ENCODE results near the gene PAX8.

Gene PAX8

GRCh38 chr2:113263546-113263945, 15.2 kb downstream of the PAX8 start:
- DNase-seq = peak; percentile 15

DNA sequence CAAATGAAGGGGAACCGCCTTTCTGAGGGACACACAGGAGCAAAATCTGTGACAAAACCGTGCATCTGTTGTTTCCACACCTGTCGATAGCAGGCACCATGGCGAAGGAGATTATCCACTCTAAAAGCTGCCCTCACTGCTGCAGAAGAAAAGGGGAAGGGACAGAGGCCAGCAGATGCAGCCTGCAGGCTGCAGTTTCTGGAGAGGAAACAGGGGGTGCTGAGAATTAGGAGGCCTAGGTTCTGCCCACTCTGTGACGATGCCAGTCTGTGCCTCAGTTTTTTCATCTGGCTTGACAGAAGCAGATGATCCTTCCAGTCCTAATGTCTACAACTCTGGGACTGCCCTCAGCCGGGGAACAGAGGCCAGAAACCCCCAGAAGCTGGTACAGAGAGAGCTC, 17.7 kb downstream of the PAX8 start:
- no peak for DNase-seq

DNA sequence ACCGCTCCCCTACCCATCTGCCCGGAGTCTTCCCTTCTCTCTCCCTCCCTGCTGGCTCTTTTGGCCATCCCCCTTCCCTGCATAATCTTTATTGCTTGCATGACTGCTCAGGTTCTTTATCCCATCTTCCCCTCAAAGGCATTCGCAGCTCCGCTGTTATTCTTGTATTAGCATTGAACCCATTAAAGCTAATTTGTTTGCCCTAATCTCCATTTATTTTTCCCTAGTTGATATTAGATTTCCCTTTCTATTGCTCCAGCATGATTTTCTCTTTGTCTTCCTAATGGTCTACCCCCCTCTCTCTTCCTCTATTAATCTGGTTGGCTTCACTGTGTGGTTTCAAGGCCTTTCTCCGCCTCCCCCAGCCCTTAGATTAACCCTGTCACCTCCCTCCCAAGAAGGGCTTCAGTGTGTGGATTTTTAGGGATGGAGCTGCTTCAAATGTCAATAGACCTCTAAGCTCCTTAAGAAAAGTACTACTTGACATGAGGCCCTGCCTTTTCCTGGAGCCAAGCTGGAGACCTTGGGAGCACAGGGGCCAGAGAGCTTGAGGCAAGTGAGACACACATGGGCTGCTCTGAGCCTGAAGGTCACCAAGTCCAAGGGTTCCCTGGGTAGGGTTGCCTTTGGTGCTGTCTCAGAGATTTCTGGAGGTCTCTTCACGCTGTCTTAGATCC, 20.1 kb downstream of the PAX8 start:
- no peak for DNase-seq

DNA sequence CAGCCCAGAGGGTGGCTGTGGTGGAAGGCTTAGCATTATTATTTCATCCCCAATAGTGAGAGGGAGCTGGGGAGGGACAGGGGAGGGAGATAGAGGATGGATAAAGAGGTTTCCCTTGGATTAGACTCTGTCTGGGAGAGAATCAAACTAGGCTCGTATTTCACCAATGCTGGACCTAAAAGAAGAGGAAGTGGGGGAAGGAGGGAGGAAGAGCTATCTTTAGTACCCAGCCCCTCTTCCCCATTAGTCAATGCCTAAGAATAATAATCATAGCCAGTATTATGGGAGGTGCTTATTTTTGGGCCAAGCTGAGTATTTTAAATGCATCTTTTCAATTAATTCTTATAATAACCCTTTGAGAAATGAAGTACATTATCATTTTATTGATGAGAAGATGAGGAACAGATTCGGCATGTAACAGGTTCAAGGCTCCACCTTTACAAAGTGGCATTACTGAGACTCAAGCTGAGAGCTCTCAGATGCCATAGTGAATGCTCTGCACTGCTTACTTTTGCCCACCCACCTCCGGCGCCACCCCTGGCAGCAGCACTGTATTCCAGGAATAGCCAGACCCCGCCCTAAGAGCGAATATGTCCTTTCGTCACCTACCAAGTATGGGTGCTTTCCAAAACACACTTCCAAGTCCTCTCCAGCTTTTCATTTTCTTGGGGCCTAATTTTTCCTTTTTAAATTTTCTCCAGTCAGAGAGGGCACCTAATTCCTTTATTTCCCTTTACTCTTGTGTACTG, 21.0 kb downstream of the PAX8 start:
- no peak for DNase-seq

DNA sequence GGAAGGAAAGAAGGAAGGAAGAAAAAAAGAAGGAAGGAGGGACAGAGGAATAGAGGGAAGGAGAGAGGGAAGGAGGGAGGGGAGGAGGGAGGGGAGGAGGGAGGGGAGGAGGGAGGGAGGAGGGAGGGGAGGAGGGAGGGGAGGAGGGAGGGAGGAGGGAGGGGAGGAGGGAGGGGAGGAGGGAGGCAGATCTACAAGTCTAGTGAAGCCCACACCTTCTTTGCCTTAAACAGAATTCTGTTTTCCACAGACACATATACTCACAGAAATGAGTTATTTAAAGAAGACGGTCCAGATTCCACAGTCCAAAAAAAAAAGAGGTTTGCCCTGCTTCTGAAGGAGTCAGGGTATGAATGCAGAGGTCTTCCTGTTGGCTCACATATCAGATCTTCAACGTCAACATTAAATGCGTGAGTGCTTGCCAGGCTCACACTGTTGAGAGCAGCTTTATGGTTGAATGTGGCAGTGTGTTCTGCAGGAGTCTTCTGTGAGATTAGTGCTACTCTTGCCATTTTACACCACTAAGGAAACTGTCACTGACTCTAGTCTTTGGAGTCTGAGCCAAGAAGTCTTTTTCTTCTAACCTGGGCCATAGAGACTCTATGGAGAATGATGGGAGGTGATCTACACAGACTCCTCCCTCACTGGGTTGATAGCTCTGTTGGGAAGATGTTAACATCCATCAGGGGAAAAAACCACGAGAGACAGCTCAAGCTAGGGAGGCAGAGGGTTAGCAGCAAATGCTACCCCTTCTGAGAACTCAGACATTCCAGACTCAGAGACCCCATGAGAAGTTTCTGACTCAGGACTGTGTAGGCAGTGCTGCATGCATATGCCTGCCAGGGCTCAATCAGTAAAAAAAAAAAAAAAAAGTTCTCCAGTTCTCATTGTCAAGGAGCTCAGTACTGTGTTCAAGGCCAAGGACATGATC, 23.3 kb downstream of the PAX8 start:
- DNase-seq = no peak

GRCh38 chr2:113253453-113253852, 25.3 kb downstream of the PAX8 start:
- no peak for DNase-seq

GRCh38 chr2:113252047-113252590, 26.6 kb downstream of the PAX8 start:
- DNase-seq = no peak

DNA sequence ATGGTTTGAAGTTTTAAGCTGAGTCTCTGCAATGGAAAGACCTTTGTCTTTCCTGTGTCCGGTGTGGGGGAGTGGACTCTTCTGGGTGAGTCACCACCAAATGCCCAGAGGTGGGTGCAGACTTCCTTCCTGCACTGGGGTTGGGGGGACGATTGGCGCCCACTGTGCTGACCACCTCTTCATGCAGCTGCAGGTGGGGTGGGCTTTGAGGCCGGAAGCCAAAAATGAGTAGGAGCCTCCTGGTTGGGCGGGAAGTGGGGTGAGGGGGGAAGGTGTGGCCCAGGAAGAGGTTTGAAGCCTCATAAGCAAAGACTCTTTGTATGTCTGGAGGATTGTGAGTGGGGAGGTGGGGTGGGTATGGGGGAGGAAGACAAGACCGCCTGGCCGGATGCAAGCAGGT, 27.6 kb downstream of the PAX8 start:
- DNase-seq = no peak

DNA sequence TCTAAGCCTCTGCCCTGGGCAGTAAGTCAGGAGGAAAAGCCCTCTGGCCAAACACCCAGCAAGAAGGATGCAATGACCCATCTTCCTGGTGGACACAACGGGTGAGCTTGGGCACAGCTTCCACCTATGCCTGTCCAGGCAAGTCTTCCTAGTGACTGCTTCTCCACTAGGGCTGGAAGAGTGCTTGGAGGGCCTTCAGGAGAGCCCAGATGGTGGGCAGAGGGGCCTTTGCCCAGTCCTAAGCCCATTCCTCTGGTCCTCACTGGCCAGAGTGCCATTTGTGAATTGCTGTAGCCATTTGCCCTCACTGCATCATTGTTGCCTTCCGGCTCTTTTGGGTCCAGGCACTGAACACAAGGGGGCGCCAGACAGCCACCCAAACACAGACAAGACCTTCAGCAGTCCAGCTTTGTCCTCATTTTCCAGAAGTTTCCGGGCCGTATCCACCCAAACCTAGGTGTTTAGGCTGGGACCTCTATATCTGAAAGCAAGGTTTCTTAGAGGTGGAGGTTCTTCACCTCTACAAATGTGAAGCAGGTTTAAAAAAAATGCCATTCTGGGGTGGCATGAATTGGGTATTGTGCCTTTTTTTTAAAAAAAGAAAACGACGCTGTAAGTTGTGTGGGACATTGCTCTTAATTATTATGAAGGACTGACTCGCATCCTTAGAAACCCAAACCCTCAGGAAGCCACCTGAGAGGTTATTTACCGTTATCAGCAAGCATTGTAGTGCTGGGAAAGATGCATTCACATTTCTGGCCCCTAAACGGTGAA, 29.5 kb downstream of the PAX8 start:
- no peak for DNase-seq

- DNase-seq = no peak
These were observed 32.1 kb downstream of the PAX8 start for GRCh38 chr2:113246606-113247005.

- DNase-seq = no peak
These were observed 33.4 kb downstream of the PAX8 start for GRCh38 chr2:113245276-113245711.

DNA sequence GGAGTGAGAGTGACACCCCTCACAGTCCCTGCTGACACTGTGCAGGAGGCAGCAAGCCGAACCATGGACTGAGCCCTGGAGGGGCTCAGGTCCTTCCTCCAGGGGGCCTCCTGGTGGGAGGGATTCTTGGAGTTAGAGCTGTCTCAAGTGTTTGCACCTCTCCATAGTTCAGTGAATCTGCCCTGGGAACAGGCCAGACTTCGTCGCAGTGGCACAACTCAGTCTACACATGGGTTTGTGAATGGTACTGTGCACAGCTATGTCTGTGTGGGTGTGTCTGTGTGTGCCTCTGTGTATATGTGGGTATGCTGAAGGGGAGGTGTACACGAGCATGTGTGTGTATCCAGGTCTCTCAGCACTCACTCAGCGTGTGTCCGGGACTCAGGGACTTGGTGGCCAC, 36.4 kb downstream of the PAX8 start:
- DNase-seq = no peak

DNA sequence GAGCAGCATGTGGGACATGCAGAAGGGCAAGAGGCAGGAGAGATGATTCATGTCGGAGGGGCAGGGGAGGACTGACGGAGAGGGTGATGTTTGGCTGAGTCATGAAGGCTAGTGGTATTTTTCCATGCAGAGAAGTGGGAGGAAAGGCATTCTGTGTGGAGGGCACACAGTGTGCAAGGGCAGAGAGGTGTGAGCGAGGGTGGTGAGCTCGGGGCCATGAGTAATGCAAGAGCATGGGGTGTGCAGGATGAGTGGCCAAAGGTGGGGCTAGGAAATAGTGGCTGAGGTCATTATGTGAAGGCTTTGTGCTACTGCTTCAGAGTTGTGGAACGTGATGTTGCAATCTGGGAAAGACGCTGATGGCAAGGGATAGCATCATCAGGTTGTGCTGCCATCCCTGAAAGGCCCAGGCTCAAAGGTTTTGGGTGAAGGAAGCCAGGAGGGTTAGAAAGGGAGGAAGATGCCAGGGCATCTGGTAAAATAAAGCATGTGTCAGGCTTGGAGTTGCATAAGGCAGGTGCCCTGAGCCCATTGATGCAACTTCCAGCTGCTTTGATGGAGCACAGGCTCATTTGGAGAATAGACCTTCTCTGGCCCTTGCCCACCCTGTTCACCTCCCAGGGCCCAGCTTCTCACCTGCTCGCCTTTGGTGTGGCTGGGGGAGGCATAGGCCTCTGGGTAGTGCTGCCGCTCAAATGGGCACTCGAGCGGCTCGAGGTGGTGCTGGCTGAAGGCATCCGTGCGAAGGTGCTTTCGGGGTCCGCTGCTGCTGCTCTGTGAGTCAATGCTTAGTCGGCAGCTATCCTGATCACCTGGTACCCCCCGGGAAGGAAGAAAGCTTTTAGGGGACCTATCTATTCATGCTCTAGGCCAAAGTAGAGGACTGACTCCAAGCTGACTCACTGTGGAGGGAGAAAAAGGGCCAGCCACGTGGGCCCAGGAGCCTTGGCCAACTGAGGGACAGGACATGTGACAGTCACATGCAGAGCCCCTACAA, 37.5 kb downstream of the PAX8 start:
- DNase-seq = no peak

DNA sequence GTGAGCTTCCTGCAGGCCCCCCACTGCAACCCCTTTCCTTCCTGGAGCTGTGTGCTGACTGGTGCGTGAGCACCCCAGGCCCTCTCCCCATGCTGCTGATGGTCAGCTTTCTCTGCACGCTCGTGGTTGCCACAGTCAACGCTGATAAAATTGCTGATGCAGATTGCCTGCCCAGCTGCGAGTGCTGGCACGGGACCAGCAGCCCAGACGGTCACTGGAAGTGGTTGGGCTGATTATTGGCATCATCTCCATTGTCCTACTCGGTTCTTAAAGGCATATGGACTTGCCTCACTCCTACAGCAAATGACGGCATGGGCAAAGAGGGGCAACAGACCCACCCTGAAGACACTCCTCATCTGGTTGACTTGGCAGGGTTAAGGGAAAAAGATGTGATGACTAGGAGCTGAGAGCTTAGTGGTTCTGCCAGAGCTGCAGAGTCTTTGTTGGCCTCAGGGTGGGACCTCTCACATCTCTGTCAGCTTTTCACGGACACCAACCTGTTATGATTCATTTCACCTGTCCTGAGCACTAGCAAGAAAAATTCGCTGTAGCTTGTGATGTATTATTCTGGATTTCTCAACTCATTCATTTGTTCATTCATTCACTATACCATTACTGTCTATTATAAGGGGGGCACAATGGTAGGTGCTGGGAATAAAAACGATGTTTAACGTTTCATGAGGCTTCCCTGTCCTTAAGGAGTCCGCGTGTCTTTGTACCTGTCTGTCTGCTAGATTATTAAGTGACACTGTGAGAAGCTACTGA, 38.4 kb downstream of the PAX8 start:
- DNase-seq = peak; percentile 76

GRCh38 chr2:113238871-113239839, 39.6 kb downstream of the PAX8 start:
- no peak for DNase-seq

- no peak for DNase-seq
These were observed 41.0 kb downstream of the PAX8 start for GRCh38 chr2:113237604-113238160.

DNA sequence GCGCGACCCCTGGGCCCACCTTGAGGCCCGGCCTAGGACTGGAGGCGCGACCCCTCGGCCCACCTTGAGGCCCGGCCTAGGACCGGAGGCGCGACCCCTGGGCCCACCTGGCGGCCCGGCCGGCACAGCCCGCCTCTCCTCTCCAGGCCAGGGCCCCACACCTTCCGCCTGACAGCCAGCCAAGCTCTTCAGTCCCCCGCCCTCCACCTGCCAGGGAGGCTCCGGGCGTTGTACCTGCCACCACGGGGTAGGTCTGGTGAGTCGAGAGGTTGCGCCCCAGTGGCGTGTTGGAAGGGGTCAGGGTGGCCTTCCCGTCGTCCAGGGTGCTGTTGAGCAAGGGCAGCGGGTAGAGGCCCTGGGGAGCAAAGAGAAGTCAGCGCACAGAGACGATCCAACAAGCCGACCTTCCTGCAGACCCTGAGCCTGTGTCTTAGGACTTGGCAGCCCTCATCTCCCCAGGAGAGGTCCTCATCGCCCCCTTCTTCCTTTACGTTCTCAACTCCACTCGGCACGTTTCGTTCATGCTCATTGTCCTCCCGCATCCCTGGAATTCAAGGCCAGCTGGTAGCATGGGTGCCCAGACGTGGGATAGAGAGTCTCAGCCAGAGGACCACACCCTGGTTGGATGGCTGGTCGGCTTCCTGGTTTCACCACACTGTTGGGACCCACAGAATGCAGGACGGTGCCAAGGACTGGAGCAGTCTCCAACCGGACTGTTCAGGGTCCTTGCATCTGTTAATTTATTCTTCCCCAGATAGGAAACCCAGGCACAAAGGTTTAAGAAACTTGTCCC, 42.2 kb downstream of the PAX8 start:
- no peak for DNase-seq

Data from DMS 273 treated with DMSO at 0.1 percent for 48 hours (cell line).